MCF 10A (cell line): Measurements from ENCODE around the gene PAK2. TPM values are rescaled to one million over a fixed set of nuclear protein-coding genes. Genes with fewer than 3 reads are reported as not detected.

Source experiments
- BruUV-seq: library from RNA; stranded (reverse); fragments of 400-500 nt; replicated peaks from 2 replicates; lab custom pipeline; 2021; lab: Mats Ljungman, UMichigan
- CTCF ChIA-PET: fragments of 300-600 bp; sonication (Branson Sonifier 250); formaldehyde crosslinking; extraction: SDS; loops from one replicate; lab custom pipeline; 2021; ENCODE audit warnings: antibody characterized with exemption, inconsistent platforms; lab: Yijun Ruan, JAX
- POLR2A ChIA-PET: fragments of 300-600, 350-650 bp; sonication (Branson Sonifier 250); formaldehyde crosslinking; extraction: SDS; loops from one replicate; lab custom pipeline; 2020; ENCODE audit warnings: antibody characterized with exemption, inconsistent platforms; lab: Yijun Ruan, JAX
- DNase-seq: peaks from one replicate; pipeline ENCODE4 v3.0.0-alpha.2; 2018; ENCODE audit not compliant: unreplicated experiment
- H3K27ac Mint-ChIP-seq: one replicate; pipeline ENCODE4 v1.8.0; 2022; ENCODE audit warnings: mild to moderate bottlenecking, low read depth, mixed read lengths; ENCODE audit not compliant: unreplicated experiment
- H3K27me3 Mint-ChIP-seq: one replicate; pipeline ENCODE4 v1.8.0; 2022; ENCODE audit warnings: mixed read lengths; ENCODE audit not compliant: insufficient read depth, unreplicated experiment
- H3K36me3 Mint-ChIP-seq: one replicate; pipeline ENCODE4 v1.8.0; 2022; ENCODE audit warnings: mild to moderate bottlenecking, moderate library complexity, mixed read lengths; ENCODE audit not compliant: insufficient read depth, unreplicated experiment
- H3K4me1 Mint-ChIP-seq: one replicate; pipeline ENCODE4 v1.8.0; 2022; ENCODE audit warnings: mixed read lengths; ENCODE audit not compliant: insufficient read depth, unreplicated experiment
- H3K4me3 Mint-ChIP-seq: one replicate; pipeline ENCODE4 v1.8.0; 2022; ENCODE audit warnings: mild to moderate bottlenecking, moderate library complexity, mixed read lengths; ENCODE audit not compliant: unreplicated experiment
- H3K9me3 Mint-ChIP-seq: one replicate; pipeline ENCODE4 v1.8.0; 2022; ENCODE audit warnings: mixed read lengths; ENCODE audit not compliant: unreplicated experiment
- CTCF ChIP-seq: fragments of 200-600 bp; IDR thresholded peaks from one replicate; pipeline ENCODE4 v1.8.0; 2022; ENCODE audit warnings: antibody characterized with exemption, mild to moderate bottlenecking; ENCODE audit not compliant: unreplicated experiment
- intact Hi-C: fragments of 100-400 bp; cut with micrococcal nuclease; formaldehyde crosslinking; loops from 2 replicates; pipeline ENCODE4 v1.14.1; 2022
- total RNA-seq: library from RNA; stranded (reverse); gene quantifications from 2 replicates; pipeline ENCODE4 v1.2.3, GENCODE V29; 2022

PAK2 gene
- total RNA-seq, 1 experiment from 2014 or later: 119 TPM

- intact Hi-C loops: loop anchor here (5.0 kb wide), 1 partner anchor 62 kb away; no protein-coding TSS in a partner anchor
- ChIA-PET POLR2A (interaction anchor here (2.0 kb wide), 1 partner anchor 9 kb away, joined by 5 read pairs; no protein-coding TSS in a partner anchor), CTCF (interaction anchor here (0.6 kb wide), 1 partner anchor 887 kb away, joined by 4 read pairs; no protein-coding TSS in a partner anchor)
- H3K27ac Mint-ChIP-seq: no peak overlapping the region
- H3K36me3 Mint-ChIP-seq: peaks cover 77% of the 10 kb centered on the region
- no peaks in the 10 kb centered on the region for H3K27me3 Mint-ChIP-seq
- H3K4me3 Mint-ChIP-seq: no peak overlapping the region
- no peaks in the 10 kb centered on the region for H3K4me1 Mint-ChIP-seq
- no peaks in the 10 kb centered on the region for H3K9me3 Mint-ChIP-seq
- no peak for TF ChIP-seq CTCF
- BruUV-seq: no TSS peak
- DNase-seq: no peak
Measured at GRCh38 chr3:196804773-196805172, 65.1 kb downstream of the PAK2 start.

- TF ChIP-seq CTCF: no peak
- ChIA-PET POLR2A (interaction anchor here (1.5 kb wide), 1 partner anchor 56 kb away, joined by 4 read pairs; the partner anchor contains the start of gene SENP5), CTCF (no interaction called here)
- Mint-ChIP-seq H3K27me3 (no peaks in the 10 kb centered on the region), H3K27ac (no peak overlapping the region), H3K36me3 (peaks cover 90% of the 10 kb centered on the region), H3K4me3 (no peak overlapping the region), H3K4me1 (no peaks in the 10 kb centered on the region), H3K9me3 (no peaks in the 10 kb centered on the region)
- no TSS peak for BruUV-seq
- intact Hi-C loops: no loop called here
- no peak for DNase-seq
Measured at GRCh38 chr3:196810963-196811581, 71.4 kb downstream of the PAK2 start.

- no peaks in the 10 kb centered on the region for H3K9me3 Mint-ChIP-seq
- H3K27me3 Mint-ChIP-seq: no peaks in the 10 kb centered on the region
- no peak for TF ChIP-seq CTCF
- H3K4me1 Mint-ChIP-seq: no peaks in the 10 kb centered on the region
- no peak overlapping the region for H3K4me3 Mint-ChIP-seq
- TSS peak; percentile 10 for BruUV-seq
- intact Hi-C loops: no loop called here
- CTCF ChIA-PET: no interaction called here
- POLR2A ChIA-PET: no interaction called here
- DNase-seq: no peak
- H3K27ac Mint-ChIP-seq: no peak overlapping the region
- peaks cover 90% of the 10 kb centered on the region for H3K36me3 Mint-ChIP-seq
Measured at GRCh38 chr3:196812853-196813252, 73.2 kb downstream of the PAK2 start.

GRCh38 chr3:196813903-196814302, 74.2 kb downstream of the PAK2 start:
- no peak for TF ChIP-seq CTCF
- no peaks in the 10 kb centered on the region for H3K27me3 Mint-ChIP-seq
- POLR2A ChIA-PET: no interaction called here
- H3K4me1 Mint-ChIP-seq: no peaks in the 10 kb centered on the region
- BruUV-seq: no TSS peak
- H3K4me3 Mint-ChIP-seq: no peak overlapping the region
- intact Hi-C loops: no loop called here
- H3K36me3 Mint-ChIP-seq: peaks cover 90% of the 10 kb centered on the region
- CTCF ChIA-PET: no interaction called here
- DNase-seq: no peak
- no peak overlapping the region for H3K27ac Mint-ChIP-seq
- H3K9me3 Mint-ChIP-seq: no peaks in the 10 kb centered on the region
